ENCODE results near the gene SYNGR2. TPM values are rescaled to one million over a fixed set of nuclear protein-coding genes. Genes with fewer than 3 reads are reported as not detected.

SYNGR2 gene
- total and polyA plus RNA-seq, 9 of the 15 experiments (the other 6 are each of a cell fraction or from before 2014, with no cell fraction given), result 1.4 to 173 (median 87.8) TPM

- TF ChIP-seq PHF20 (IDR thresholded peaks at IDR 0.05; ENCODE audit: partially characterized antibody) (peak; percentile 32), POLR2B (IDR thresholded peaks at IDR 0.05; ENCODE audit: low read depth, partially characterized antibody) (peak; percentile 52), CHCHD3 (CRISPR knock-in tag; IDR thresholded peaks at IDR 0.05) (no peak), DMBX1 (CRISPR knock-in tag; IDR thresholded peaks at IDR 0.05; ENCODE audit: borderline replicate concordance) (0 out of 2 replicates have a peak, but pooled peaks have one; percentile 18), ATF6 (CRISPR knock-in tag; IDR thresholded peaks at IDR 0.05) (0 out of 2 replicates have a peak, but pooled peaks have one; percentile 16), REST (IDR thresholded peaks at IDR 0.05; ENCODE audit: borderline replicate concordance) (peak; percentile 44), REST (CRISPR knock-in tag; IDR thresholded peaks at IDR 0.05; ENCODE audit: low read depth) (no peak), ZNF639 (CRISPR knock-in tag; conservative IDR thresholded peaks at IDR 0.05 in 1 of 2, IDR thresholded peaks at IDR 0.05 in 1 of 2) (no peak), ZNF316 (IDR thresholded peaks at IDR 0.05) (no peak), SOX6 (IDR thresholded peaks at IDR 0.05) (peak; percentile 30; the same call in 1 of the 2 replicates), RAD21 (CRISPR knock-in tag; conservative IDR thresholded peaks at IDR 0.05 in 1 of 2, IDR thresholded peaks at IDR 0.05 in 1 of 2) (no peak), ZNF280B (CRISPR knock-in tag; IDR thresholded peaks at IDR 0.05) (no peak), NCOA1 (IDR thresholded peaks at IDR 0.05; ENCODE audit: low read depth) (peak; percentile 62; the same call in 1 of the 2 replicates), IRF2 (CRISPR knock-in tag; IDR thresholded peaks at IDR 0.05) (no peak), EHMT2 (IDR thresholded peaks at IDR 0.05) (no peak)
Observed at GRCh38 chr17:78127239-78127887, 41.0 kb upstream of the SYNGR2 start (continued).

Measured in K562 (cell line).